HG02642 (cell line): ENCODE data around the gene ZNF783.
"Not testable (repeated sequence)": the region's sequence is repeated elsewhere in the genome, so short reads cannot be mapped to it uniquely, and the experiment has no call there.

Source experiments
- ATAC-seq: cut with Tn5 transposase; IDR thresholded peaks from one replicate; pipeline ENCODE4 v1.9.1; 2021; ENCODE audit warnings: mild to moderate bottlenecking; ENCODE audit not compliant: unreplicated experiment, poor library complexity

Gene ZNF783

DNA sequence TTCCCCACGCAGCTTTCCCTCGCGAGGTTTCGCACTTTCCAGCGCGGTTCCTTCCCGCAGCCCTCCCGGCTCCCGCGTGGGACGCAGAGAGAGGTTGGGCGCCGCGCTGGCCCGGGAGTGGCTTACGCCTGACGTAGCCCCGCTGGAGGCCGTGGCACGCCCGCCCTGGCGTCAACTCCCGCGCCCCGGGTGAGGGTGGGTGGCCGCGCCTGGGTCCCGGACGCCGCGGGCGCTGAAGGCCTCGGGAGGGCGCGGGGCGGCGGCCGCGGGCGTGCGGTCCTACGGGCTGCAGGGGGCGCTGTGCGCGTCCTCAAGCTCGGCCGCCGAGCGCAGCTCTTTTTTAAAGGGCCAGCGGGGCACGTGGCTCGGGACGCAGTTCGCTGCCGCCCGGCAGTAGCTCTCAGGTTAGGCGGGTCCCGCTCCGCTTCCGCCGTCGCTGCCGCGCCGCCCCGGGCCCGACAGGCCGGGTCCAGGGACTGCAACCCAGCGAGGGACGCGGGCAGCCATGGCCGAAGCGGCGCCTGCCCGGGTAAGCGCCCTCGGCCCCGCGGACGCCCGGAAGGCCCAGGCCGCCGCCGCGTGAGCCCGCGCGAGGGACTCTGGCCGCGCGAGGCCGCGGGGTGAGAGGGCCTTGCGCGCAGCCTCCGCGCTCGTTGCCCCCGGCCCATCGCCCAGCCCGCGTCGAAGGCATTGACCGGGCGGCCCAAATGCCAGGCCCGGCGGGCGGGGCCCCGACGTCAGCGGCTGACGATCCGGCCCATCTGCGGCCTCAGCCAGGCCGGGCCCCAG, at the start of gene ZNF783:
Gene ZNF783 (plus strand): TSS at position 368 of the 789 bp plus-strand sequence. CDS start 138 bp downstream, at position 506.
- ATAC-seq = peak; percentile 91

DNA sequence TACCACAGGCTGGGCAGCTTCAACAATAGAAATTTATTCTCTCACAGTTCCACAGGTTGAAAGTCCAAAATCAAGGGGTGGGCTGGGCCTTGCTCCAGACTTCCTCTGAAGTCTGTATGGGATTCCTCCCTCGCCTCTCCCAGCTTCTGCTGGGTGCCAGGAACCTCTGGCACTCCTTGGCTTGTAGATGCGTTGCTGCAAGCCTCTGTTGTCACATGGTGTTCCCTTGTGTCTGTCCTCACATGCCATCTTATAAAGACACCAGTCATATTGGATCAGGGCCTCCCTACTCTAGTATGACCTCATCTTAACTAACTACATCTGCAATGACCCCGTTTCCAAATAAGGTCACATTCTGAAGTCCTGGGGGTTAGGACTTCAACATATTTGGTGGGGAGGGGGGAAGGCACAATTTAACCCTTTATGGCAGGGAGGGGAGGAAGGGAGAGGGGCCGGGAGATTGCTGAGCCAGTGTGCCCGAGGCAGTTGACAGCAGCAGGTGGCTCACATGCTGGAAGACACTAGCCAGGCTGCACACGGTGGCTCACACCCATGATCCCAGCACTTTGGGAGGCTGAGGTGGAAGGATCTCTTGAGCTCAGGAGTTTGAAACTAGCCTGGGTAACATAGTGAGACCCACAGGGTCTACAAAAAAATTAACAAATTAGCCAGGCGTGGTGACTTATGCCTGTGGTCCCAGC, 47.8 kb upstream of the ZNF783 start:
- no peak for ATAC-seq

DNA sequence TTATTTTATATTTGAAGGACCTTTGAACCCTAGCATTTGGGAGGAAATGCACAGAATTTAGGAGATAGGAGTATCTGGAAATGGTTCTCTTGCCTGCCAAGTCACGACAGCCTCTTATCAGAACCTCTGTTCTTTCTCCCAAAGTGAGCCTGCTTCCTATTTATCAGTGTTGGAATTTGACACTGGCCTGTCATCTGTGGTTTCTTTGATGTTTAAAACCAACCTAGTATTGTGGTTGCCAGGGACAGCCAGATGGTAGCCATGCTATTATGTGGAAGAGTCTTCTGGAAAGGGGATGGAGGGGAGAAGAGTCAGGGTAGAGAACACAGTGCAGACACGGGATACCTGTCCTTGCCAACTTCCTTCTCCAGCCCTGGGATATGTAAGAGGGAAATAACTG, 45.6 kb upstream of the ZNF783 start:
- ATAC-seq = no peak

DNA sequence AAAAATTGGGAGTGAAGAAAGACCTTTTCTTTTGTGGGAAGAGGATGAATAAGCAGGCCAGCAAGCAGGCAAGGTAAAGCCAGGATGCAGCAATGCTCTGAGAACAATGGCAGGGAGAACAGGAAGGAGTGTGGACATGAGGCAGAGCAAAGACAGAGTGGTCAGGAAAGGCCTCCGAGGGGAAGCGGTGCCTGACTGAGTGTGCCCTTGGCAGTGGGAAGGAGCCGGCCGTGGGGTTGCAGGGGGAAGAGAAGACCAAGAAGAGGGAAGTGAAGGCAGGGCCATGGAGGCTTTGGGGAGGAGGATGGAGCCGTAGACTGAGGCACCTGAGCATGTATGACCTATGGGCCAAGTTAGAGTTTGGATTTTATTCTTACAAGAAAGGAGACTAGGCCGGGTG, 44.4 kb upstream of the ZNF783 start:
- ATAC-seq = no peak

DNA sequence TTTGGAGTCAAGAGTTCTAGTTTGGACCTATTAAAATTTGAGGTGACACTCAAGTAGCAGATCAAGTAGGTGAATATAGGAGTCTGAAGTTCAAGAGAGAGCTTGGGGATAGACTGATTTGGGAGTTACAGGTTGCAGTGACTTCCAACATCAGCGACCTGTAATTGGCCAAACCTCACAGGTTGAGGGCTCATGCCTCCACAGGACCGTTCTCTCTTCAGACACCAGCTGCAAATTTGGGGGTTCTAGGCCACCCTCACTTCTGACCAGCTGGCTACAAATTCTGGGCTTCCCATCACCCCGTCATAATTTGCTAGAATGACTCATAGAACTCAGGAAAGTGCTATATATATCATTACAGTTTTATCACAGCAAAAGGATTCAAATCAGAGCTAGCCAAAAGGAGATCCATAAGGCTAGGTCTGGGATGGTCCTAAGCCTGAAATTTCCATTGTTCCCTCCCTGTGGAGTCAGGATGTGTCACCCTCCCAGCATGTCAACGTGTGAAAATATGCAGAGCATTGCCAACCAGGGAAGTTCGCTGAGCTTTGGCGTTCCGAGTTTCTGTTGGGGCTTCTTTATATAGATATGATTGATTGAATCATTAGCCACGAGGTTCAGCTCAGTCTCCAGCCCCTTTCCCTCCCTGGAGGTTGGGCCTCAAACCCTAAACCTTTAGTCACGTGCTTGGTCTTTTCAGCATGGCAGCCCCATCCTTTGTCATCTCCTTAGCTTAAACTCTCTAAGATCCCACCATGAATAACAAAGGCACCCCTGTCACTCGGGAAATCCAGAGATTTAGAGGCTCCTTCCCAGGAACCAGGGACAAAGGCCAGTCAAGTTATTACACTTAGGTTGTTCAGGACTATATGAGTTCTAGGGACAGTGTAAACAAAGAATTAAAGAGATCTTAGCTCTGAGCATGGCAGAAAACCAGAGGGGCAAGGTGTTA, 43.3 kb upstream of the ZNF783 start:
- ATAC-seq = no peak

DNA sequence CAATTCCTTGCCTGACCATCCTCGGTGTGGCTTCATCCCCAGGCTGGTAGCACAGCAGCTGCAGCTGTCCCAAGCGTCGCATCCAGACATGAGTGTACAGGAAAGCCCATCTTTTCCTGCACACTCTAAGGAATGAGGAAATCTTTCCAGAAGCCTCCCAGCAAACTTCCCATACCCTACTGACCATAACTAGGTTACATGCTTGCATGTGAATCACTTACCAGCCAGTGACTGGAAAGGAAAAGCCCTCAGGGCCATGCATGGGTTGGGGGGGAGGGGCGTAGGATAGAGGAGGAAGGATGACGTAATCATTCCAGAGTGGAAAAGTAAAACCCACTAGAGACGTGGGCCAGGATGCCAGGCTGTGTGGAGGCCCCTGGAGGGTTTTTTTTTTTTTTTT, 41.5 kb upstream of the ZNF783 start:
- ATAC-seq = no peak

DNA sequence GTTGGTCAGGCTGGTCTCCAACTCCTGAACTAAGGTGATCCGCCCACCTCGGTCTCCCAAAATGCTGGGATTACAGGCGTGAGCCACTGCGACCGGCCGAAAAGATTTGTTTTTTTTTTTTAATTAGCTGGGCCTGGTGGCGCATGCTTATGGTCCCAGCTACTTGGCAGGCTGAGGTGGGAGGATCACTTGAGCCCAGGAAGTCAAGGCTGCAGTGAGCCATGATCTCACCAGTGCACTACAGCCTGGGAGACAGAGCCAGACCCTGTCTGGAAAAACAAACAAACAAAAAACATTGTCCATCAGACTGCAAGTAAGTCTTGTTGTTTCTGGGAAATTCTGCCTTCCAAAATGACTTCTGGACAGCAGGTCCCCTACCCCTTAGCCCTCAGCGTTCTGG, 38.8 kb upstream of the ZNF783 start:
- ATAC-seq = no peak

DNA sequence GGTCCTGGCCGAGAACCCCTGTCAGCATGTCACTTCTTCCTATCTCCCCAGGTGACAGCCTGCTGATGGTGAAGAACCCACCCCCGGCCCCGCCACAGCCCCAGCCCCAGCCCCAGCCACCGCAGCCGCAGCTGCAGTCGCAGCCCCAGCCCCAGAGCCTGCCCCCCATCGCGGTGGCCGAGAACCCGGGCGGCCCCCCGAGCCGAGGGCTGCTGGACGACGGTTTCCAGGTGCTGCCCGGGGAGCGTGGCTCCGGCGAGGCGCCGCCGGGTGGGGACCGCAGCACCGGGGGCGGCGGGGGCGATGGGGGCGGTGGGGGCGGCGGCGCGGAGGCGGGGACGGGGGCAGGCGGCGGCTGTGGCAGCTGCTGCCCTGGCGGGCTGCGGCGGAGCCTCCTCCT, 38.2 kb upstream of the ZNF783 start:
- ATAC-seq = no peak

DNA sequence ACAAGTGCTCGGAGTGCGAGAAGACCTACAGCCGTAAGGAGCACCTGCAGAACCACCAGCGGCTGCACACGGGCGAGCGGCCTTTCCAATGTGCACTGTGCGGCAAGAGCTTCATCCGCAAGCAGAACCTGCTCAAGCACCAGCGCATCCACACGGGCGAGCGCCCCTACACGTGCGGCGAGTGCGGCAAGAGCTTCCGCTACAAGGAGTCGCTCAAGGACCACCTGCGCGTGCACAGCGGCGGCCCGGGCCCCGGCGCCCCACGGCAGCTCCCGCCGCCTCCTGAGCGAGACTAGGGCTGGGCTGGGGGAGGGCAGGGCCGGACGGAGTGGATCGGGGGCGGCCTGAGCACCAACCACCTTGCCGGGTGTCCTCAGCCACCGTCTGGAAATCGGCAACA, 37.6 kb upstream of the ZNF783 start:
- no peak for ATAC-seq

DNA sequence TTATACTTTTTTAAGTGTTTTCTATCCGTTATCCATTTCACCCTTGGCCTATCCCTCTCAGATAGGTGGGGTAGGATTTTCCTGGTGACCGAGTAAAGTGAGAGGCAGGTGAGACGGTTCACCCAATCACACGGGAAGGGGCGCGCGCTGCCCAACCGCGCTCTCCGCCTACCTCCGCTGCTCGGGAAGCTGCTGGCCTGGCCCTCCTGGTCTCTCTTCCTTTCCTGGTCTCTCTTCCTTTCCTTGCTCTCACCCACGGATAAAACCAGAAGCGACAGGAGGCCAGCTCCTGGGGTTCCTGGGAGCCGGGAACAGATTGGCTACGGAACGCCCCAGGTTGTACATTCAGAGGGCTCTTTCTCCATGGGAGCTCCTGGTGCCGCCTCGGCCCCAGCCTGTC, 36.9 kb upstream of the ZNF783 start:
- no peak for ATAC-seq

DNA sequence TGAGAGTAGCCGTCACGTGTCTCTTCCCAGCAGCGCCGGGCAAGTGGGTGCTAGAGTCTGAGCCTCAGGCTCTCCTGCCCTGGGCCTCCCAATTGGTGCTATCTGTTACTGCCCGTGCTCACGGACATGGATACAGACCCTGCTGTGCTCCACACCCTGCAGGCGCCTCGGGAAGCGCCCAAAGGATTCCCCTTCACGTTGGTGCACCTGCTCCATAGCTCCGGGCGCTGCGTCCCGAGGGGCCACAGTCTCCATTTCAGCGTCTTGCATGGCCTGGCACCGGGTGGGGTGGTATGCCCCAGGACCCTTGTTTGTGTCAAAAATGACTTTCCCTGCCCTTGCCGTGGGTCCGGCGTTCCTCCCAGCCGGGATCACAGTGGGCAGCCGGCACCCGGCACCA, 36.3 kb upstream of the ZNF783 start:
- ATAC-seq = no peak

DNA sequence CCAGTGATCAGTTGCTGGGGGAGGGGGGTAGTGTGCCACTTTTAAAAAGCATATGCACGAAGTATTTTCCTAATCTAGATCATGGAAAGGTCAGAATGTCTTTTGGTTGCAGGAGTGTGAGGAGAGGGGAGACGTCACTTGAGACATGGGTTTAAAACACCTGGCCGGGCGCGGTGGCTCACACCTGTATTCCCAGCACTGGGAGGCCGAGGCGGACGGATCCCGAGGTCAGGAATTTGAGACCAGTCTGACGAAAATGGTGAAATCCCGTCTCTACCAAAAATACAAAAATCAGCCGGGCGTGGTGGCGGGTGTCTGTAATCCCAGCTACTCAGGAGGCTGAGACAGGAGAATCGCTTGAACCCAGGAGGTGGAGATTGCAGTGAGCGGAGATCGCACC, 35.6 kb upstream of the ZNF783 start:
- ATAC-seq = not testable (repeated sequence)

DNA sequence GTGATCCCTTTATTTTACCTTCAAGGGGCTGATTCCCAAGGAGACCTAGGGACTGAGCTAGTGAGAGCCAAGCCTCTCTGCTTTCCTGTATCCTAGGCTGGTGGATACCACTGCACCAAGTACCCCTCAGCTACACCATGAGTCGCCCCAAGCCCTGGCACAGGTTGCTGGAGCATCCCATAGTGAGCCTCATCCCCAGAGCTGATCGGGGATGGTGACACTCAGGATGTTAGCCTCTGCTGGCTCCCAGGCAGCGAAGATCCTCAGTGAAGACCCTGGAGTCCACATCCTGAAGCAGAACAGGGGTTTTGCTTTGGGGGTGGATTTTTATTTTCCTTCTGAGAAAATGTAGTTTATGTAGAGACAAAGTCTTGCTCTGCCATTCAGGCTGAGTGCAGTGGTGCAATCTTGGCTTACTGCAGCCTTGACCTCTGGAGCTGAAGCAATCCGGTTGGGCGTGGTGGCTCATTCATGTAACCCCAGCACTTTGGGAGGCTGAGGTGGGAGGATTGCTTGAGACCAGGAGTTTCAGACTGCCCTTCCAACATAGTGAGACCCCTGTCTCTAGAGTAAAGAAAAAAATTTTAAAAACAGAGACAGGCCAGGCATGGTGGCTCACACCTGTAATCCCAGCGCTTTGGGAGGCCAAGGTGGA, 35.0 kb upstream of the ZNF783 start:
- no peak for ATAC-seq

DNA sequence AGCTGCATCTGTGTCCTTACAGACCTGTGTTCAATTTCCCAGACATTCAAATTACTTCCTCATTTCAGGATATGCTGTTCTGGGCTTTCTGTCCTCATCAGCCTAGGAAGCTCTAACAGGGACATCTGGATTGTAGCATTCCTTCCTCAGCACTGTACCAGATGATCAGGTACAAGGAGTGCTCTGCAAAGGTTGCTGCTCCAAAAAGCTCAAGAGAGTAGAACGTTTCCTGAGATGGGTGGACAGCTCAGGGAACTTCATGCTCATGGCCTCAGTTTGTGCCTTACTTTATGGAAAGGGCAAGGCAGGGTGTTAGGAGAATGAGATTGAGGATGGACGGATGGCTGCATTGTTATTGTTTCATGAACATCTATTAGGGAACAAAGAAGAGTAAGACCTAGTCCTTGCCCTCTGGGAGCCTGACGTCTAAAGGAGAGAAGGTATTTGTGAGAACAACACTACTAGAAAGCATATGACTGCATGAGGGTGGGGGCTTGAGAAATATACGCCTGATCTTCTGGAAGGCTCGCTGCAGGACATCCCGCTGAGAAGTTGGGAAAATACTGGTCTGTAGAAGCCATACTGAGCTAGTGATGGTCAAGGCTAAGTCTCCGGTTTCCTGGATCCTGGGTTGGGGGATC, 33.0 kb upstream of the ZNF783 start:
- no peak for ATAC-seq

DNA sequence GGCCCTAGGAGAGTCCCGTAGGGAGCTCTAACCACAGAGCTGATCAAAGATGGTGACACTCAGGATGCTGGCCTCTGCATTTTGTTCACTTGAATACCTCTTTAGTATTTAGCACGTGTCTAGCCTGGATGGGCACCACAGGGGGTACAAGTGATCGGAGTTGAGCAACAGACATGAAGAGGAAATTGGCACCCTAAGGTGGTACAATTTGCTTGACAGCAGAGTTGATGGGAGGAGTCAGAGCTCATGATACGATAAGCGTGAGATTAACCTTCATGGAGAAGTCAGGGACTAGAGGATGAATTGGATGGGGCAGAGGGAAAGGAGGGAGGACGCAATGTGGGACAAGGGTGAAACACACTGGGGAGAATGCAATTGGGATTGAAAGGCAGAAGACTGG, 32.5 kb upstream of the ZNF783 start:
- ATAC-seq = no peak

DNA sequence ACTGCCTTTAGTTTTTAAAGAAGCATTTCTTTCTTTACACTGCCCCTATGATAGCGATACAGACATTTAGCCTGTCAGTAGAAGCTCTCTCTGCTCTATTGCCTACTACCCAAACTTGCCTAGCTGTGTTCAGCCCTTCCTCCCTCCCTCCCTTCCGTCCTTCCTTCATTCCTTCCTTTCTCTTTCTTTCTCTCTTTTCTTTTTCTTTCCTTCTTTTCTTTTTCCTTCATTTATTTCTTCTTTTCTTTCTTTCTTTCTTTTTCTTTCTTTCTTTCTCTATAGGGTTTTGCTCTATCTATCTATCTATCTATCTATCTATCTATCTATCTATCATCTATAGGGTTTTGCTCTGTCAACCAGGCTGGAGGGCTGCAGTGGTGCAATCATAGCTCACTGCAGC, 29.6 kb upstream of the ZNF783 start:
- ATAC-seq = no peak

DNA sequence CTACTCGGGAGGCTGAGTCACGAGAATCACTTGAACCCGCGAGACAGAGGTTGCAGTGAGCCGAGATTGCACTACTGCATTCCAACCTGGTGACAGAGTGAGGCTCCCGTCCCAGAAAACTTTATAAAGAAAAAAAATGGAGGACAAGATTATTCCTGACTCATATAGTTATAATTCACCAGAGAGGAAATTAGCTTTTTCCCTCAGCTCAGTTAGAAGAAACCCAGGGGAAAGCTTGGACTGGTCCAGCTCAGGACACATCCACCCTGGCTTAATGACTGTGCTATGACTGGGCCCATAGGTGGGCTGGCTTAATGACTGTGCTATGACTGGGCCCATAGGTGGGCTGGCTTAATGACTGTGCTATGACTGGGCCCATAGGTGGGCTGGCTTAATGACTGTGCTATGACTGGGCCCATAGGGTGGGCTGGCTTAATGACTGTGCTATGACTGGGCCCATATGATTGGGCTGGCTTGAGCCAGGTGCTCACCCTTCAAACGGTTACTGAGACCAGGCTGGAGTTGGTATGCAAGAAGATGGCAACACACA, 28.3 kb upstream of the ZNF783 start:
- ATAC-seq = not testable (repeated sequence)

DNA sequence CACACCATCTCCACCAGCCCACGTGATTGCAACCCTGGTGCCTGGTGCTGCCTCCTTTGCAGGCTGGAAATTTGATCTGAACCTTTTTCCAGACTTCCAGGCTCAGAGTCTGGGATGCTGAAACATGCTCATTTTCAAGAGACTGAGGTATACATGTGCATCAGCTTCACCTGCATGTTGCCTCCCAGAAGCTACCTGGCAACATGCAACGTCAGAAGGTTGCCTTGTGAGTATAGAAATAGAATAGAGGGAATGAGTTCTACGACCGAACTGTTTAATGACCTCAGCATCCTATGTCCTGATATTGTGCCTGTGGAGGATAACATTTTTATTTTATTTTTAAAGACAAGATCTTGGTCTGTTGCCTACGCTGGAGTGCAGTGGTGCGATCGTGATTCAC, 24.5 kb upstream of the ZNF783 start:
- ATAC-seq = no peak

DNA sequence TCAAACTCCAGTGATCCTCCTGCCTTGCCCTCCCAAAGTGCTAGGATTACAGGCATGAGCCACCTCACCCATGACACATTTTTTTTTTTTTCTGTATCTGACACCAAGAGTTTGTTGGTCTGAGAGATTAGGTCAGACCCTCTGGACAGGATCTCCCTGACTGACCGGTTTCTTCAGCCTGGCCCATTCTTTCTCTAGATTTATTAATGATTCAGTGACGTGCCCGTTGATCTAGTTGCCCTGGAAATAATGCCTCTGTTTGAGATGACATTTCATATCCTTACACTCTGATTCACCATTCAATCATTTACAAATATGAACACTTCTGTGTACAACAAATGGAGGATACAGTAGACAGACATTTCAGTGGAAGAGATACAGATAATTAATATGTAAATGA, 23.9 kb upstream of the ZNF783 start:
- ATAC-seq = no peak
